NCI-H1092 (cell line): ENCODE results near the gene KNTC1.

Experiments used
- DNase-seq: peaks from one replicate; lab custom pipeline; 2025; lab: John Stamatoyannopoulos, UW

KNTC1 gene

DNA sequence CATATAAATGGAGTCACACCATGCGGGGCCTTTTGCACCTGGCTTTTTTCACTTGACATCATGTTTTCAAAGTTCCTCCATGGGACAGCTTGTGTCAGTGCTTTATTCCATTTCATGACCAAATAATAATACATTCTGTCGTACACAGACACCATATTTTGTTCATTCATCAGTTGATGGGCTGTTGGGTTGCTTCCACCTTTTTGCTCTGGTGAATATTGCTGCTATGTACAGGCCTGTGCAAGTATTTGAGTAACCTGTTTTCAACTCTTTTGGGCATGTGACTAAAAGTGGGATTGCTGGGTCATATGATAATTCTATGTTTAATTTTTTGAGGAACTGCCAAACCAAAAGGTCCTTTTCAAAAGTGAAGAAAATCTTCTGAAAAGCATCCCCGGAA lies 129.2 kb downstream of the KNTC1 start:
- no peak for DNase-seq

DNA sequence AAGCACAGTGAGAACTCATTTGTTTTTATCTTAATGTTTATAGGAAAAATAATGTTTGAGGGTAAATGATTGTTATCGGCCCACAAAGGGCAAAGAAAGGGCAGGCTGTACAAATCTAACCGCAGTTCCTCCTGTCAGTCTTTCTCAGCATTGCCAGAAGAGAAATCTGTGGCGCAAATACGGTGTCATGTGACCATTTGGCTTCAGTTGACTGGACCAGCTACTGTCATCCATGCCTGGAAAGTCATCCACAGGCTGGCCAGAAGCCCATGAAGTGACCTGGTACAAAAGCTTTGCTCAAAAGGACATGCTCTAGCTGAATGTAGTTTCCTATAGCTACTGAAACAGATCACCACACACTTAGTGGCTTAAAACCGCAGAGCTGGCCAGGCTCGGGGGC lies 132.5 kb downstream of the KNTC1 start:
- no peak for DNase-seq

DNA sequence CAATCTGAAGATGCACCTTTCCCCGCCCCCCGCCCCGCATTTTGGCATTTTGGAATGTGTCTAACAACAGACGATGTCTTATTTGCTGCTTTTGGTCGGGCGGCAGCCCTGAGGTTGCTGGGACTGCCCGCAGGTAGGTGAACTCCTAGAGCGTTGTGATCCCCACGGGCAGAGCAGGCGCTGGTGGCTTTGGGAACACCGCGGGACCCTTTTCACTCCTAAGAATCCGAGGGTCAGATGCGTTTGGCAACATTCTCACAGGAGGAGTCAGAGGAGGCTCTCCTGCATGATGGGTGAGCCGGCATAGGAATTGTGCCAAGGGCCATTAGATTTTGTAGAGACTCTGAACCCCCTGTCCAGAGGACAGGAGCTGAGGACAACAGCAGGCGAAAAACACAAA lies 134.2 kb downstream of the KNTC1 start:
- no peak for DNase-seq

DNA sequence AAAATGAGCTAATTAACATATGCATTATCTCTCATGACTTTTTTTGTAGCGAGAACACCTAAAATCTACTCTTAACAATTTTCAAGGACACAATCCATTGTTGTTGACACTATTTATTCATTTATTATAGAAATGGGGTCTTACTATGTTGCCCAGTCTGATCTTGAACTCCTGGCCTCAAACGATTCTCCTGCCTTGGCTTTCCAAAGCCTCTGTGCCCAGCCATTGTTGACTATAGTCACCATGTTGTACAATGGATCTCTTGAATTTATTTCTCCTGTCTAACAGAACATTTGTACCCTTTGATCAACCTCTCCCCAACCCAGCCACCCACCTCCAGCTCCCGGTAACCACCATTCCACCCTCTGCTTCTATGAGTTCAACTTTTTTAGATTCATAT lies 134.9 kb downstream of the KNTC1 start:
- DNase-seq: no peak

DNA sequence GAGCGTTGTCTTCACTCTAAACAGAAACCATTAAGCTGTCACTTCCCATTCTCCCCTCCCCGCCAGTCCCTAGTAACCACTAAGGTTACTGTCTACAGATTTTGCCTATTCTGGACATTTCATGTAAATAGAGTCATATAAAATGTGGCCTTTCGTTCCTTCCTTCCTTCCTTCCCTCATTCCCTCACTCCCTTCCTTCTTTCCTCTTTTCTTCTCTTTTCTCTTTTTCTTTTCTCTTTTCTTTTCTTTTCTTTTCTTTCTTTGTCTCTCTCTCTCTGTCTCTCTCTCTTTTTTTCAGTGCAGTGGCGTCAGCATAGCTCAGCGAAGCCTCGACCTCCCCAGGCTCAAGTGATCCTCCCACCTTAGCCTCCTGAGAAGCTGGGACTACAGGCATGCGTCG lies 138.3 kb downstream of the KNTC1 start:
- no peak for DNase-seq

DNA sequence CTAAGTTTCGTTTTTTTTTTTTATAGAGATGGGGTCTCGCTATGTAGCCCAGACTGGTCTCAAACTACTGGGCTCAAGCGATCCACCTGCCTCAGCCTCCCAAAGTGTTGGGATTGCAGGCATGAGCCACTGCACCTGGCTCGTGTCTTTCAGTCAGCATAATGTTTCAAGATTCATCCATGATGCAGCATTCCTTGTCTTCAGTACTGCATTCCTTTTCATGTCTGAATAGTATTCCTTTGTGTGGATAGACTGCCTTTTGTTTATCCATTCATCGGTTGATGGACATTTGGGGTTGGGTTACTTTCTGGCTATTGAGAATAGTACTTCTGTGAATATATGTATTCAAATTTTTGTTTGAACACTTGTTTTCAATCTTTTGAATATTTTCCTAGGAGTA lies 138.7 kb downstream of the KNTC1 start:
- no peak for DNase-seq

DNA sequence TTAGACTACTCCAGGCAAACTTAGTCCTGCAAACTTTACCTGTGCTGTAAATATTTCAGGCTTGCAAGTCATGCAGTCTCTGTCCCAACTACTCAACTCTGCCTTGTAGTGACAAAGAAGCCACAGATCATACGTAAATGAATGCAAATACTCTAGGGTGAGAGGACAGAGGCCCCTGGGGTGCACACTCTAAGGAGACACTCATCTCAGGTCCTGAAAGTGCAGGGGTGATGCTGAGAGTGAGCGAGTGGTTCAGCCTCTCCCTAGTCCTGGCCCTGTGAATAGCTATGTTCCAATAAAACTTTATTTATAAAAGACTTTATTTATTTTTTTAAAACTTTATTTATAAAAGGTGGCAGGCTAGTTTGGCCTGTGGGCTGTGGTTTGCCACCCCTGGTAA lies 141.2 kb downstream of the KNTC1 start:
- no peak for DNase-seq

DNA sequence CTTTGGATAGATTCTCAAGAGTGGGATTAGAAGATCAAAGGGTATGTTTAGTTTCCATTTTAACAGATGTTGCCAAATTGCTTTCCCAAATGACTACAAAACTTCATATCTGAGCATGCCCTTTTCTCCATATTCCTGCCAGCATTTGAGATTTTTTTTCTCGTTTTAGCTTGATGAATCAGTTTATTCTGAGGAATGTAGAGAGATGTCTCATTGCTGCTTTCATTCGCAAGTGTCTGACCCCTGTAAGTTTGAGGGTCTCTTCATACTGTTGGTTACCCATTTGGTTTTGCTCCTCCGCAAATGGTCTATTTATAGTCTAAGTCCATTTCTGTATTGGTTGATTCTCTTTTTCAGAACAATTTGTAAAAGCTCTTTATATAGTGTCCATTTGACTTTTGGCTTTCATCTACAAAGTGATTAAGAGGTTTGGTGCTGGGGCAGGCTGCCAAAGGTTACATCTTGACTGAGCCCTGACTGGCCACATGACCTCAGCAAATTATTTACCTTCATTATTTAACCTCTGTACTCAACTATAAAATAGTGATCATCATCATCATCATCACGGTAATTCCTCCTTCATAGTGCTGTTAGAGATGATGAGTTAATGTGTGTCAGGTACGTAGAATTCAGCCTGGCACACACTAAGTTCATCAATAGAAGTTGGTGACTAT lies 142.5 kb downstream of the KNTC1 start:
- DNase-seq: no peak

DNA sequence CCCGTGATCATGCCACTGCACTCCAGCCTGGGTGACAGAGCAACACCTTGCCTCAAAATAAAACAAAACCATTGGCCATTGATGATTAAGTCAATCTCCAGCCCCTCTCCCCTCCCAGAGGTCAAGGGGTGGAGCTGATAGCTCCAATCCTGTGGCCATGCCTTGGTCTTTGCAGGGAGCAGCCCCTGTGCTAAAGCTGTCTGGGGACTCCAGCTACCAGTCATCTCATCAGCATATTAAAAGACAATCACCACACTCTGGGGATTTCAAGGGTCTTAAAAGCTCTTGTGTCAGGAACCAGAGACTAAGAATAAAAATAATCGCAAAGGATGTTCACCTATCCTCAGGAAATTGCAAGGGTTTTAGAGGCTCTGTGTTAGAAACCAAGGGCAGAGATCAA lies 145.5 kb downstream of the KNTC1 start:
- DNase-seq: no peak
